Stimulated activated CD8-positive, alpha-beta memory T cell treated with anti-CD3 and anti-CD28 coated beads, Interleukin-15, amount 100 ng/mL, for 4 hours (primary cell): ENCODE results near the gene SLC9A7.

Experiments used
- DNase-seq, 2 donors: peaks; one replicate each; pipeline ENCODE4 v3.0.0-alpha.2; 2020; ENCODE audit warnings: low read depth in 2 of 2

SLC9A7 gene

GRCh38 chrX:46649421-46650260, 109.3 kb downstream of the SLC9A7 start:
- no peak for DNase-seq

GRCh38 chrX:46648660-46649059, 110.3 kb downstream of the SLC9A7 start:
- DNase-seq, result no peak

DNA sequence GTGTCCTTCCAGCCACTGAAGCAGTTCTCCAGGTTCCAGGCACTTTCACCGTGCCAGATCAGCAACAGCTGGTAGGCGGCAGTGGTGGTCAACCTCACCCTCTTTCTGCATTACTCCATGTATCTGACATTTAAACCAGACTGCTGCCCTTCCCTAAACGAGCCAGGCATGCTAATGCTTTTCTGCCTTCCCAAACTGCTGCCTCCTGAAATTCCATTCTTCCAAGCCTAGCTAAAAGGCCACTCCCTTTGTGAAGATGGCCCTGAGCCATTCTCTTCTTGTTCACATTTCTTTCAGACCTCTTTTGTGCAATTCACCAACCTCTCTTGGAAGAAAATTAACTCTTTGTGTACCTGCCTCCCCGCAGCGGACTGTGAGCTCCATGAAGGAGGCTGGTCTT, 111.7 kb downstream of the SLC9A7 start:
- DNase-seq, result no peak

DNA sequence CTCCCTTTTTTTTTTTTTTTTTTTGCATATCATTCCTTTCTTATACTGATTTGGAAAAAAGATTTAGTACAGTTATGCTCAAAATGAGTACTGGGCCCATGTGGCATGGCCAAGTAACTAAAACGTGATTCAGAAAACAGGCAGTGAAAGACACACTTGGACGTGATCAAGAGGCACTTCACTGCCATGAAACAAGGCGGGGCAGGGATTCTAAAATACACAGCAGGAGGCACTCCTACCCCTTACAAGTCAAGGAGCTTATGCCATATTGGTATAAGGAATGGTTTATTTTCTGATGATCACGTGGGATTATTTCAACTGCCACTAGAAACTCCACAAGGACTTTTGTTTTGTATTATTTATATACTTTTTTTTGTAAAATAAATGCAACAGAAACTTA, 113.3 kb downstream of the SLC9A7 start:
- DNase-seq, result no peak

DNA sequence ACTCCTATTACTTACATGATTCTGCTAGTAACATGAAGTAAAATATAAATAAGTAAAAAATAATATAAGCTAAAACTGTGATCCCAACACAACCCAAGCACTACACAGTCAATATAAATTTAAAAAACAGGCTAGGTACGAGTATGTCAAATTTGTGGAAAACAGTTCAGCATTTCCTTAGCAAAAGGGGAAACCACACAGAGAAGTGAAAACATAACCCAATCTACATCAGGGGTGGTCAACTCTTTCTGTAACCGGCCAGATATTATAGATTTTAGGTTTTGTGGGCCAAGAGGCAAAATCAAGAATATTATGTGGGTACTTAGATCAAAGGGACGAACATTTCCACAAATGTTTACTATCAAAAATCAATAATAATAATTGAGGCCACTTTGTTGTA, 115.3 kb downstream of the SLC9A7 start:
- DNase-seq, result no peak

- DNase-seq, result no peak
Measured at GRCh38 chrX:46642145-46642544, 116.8 kb downstream of the SLC9A7 start.

DNA sequence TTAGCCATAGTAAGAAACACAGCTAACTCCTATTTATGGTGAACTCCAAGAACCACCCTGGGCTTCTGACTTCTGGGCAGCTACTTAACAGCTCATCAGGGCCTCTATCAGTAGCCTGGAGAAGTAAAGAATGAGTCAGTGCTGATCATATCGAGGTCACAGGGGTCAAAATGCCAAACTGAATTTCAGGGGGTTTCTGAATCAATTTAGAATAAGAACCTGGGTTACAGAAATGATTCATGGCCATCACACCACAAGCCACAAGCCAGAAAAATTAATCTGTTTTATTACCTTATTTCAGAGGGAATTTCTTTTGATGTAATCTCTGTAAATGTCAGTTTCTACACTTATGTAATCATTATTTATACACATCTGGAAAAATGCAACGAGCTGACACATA, 121.0 kb downstream of the SLC9A7 start:
- no peak for DNase-seq

DNA sequence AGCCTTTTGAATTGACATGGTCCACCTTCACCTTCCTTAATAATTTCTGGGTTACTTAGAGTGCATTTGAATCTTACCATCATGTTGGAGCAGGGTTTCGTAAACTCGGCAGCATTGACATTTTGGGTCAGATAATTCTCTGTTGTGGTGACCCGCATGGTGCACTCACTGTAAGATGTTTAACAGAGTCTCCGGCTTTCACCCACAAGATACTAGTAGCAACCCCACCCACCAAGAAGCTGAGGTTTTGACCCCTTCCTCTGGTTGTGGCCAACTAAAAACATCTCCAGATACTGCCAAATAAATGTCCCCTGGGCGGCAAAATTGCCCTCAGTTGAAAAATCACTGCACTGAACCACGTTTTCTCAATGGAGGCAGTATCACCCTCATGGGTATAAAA, 122.7 kb downstream of the SLC9A7 start:
- no peak for DNase-seq

DNA sequence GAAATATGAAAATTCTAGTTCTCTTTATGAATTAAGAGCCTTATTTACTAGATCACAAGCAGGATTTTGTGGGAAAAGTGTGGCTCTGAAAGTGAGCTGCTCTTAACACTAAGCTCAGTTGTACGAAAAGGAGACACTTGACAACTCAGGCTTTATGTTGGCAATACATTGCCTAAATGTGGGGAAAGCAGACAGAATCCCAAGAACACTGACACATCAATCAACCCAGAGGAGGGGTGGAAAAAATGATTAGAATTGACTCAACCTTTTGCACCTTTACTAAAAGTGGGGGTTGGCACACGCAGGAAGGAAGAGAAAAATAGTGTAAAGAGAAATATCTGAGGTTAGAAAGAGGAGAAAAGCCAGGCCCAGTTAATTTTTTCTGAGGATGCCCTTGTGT, 123.7 kb downstream of the SLC9A7 start:
- DNase-seq, result no peak

DNA sequence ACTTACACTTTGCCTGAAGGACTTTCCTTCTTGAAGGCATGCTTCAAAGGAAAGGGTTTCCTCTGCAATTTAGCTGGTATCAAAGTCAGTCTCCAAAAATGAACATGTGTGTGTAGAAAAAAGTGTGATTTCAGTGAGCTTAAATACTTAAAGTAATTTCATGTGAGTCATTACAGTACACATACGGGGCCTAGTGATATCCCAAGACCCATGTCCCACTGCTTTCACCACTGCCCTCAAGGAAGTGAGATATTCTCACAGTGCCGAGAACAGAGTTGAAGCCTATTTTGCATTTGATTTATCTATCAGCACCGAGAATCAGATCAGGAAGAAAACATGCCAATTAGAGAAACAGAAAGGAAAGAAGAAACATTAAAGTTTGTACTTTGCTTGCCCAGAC, 124.3 kb downstream of the SLC9A7 start:
- DNase-seq, result no peak

DNA sequence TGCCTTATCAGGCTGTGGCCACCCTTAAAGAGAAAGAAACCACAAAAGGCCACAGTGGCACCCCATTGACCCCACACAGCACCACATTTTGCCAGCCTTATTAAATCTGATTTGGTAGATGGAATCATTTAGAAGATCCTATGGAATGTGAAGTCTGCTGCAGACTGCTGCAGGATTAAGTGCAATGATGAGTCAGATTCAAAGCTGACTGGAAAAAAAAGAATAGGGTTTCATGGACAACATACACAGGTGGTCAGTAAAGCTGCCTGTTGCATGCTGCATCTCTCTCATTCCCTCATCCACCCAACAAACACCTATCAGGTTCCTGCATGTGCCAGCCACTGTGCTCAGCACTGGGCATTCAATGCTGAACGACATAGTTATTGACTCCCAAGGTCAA, 128.8 kb downstream of the SLC9A7 start:
- no peak for DNase-seq

GRCh38 chrX:46628460-46629371, 130.2 kb downstream of the SLC9A7 start:
- DNase-seq, result no peak

GRCh38 chrX:46627711-46628419, 131.1 kb downstream of the SLC9A7 start:
- no peak for DNase-seq

DNA sequence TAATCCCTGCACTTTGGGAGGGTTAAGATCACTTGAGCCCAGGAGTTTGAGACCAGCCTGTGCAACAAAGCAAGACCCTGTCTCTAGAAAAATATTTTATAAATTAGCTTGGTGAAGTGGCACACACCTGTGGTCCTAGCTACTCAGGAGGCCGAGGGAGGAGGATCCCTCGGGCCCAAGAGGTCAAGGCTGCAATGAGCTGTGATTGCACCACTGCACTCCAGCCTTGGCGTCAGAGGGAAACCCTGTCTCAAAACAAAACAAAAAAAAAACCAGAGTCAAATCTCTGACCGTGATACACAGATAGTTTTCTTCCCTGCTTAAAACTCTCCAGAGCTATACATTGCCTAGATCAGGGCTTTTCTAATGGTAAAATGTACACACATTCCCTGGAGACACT, 131.9 kb downstream of the SLC9A7 start:
- DNase-seq, result no peak

DNA sequence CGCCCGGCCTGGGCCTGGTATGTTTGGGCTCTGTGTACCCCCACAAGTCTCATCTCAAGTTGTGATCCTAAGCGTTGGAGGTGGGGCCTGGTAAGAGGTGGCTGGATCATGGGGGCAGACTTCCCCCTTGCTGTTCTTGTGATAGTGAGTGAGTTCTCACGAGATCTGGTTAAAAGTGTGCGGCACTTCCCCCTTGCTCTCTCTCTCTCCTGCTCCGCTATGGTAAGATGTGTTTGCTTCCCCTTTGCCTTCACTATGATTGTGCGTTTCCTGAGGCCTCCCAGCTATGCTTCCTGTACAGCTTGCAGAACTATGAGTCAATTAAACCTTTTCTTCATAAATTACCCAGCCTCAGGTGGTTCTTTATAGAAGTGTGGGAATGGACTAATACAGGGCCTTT, 132.4 kb downstream of the SLC9A7 start:
- no peak for DNase-seq

DNA sequence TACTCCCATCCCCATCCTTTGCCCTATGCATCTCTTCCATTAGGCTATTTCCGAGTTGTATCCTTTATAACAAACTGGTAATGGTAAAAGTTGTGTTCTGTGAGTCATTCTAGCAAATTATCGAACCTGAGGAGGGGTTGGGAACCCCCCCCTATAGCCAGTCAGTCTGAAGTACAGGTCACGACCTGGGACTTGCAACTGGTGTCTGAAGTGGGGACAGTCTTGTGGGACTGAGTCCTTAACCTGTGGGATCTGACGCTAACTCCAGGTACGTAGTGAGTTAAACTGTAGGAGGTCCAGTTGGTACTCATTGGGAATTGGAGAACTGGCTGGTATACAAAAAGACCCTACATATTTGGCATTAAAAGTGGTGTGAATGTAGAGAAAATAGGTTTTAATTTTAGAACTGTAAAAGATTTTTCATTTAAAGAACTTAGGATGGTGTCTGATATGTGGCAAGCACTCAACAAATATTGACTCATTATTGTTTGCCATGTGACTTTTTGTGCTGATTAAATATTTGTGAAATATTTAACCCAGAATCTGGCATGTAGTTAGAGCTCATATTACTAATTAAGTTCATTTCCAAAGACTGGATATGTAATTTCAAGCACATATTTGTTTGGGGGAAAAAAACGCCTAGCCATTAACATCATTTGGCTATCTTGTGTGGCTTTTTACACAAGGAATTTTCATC, 134.7 kb downstream of the SLC9A7 start:
- no peak for DNase-seq

DNA sequence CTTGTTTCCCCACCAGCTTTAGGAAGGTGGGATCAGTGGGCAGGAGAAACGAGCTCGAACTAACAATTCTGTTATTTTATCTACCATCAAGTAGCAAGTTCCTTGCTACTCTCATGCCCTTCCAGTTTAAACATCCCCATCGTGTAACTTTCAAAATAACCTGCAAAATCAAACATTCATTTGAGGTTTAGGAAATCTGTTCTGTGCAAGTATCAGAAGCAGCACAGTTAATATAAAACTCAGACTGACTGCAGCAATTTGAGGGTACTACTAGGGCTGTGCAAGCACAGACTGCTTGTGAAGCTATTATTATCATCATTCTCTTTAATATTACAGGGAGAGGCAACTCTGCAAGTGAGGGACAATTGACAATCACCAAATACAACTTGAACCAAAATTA, 137.3 kb downstream of the SLC9A7 start:
- DNase-seq, result no peak

DNA sequence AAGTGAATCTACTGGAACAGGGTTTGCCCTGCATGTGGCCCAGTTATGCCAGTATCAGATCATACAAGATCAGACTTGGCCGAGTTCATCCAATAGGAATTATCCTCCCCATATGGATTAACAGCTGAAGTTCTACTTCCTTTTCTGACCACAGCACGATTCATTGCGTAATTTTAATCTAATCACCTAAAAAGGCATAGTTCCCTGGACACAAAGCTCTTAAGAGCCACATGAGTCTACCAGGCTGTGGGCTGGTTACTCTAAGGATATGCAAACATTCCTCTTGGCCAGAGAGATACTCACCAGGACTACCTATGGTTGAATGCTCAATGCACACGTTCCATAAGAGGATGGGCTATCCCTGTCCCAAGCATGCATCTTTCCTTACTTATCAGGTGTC, 138.4 kb downstream of the SLC9A7 start:
- DNase-seq, result no peak

- no peak for DNase-seq
Measured at GRCh38 chrX:46618947-46619346, 140.0 kb downstream of the SLC9A7 start.

DNA sequence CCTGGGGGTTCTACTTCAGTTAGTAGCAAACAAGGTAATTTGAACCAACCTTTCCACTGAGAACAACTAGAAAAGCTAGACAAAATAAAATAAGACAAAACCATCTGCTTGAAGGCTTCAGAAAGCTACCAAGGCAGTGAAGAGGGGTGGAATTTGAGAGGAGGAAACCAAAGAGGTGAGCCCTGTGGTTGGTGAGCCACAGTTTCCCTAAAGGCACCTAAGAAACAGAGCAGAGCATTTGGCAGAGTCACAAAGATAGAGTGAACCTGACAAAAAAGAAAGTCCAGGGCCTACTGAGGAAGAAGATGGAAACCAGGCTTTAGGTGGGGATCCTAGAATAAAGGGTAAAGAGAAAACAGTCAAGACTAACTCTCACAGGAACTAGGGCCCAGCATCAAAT, 141.0 kb downstream of the SLC9A7 start:
- DNase-seq, result no peak

DNA sequence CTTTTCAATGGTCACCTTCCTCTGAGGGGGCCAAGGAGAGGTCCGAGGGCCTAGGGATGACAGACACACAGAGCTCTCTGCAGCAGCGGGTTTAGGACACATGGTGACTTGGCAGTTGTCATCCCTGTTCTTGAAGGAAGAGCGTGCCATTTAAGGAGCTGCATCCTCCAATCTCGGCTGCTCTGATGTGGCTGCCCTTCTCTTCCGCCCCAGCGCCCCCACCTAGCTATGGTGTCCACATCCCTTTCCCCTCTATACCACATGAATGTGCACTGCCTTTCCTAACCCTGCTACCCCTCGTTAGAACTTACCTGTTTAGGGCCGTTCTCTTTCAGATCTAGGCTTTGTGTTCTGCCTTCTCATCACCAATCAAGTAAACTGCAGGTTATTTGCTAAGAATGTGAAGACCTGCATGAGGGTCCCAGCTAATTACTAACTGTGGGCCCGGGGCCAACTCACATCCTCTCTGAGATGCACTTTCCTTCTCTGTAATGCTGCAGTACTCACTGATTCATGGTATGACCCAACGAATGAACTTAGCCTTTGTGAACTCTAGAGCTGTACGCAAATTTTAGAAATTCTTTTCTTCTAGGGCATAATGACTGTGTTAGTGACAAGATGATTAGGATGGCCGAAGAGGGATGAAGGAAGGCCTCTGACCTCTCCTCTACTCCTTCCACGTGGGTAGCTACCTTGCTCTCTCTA, 147.1 kb downstream of the SLC9A7 start:
- DNase-seq, result no peak
